ENCODE data around the gene CALML5.

GRCh38 chr10:5449227-5449626 is 50.1 kb downstream of the CALML5 start:
- TF ChIP-seq EZH2 (IDR thresholded peaks at IDR 0.05) (no peak), POLR2AphosphoS5 (IDR thresholded peaks at IDR 0.05; ENCODE audit: borderline replicate concordance, low read depth, low read length) (no peak), FOXP2 (optimal IDR thresholded peaks at IDR 0.05; ENCODE audit: control extremely low read depth, extremely low read length, insufficient read depth) (no peak)

Data from SK-N-MC (cell line).